ENCODE results near the gene NAT14.

The NAT14 gene

GRCh38 chr19:55536366-55536765 lies 51.4 kb downstream of the NAT14 start:
- DNase-seq (ENCODE audit: low read depth) = no peak

Data from GM04504 (cell line).